GM10266 (cell line): ENCODE data around the gene ANO3.

Source experiments
- DNase-seq: peaks from one replicate; pipeline ENCODE4 v3.0.0; 2012; ENCODE audit errors: extremely low spot score
- CTCF ChIP-seq: IDR thresholded peaks from 2 replicates; pipeline ENCODE4 v1.5.1; 2012; ENCODE audit warnings: mild to moderate bottlenecking, low read depth; ENCODE audit not compliant: control insufficient read depth, insufficient read depth; ENCODE audit errors: missing control alignments

ANO3 gene

GRCh38 chr11:26702406-26702805 is 370.5 kb downstream of the ANO3 start:
- TF ChIP-seq CTCF: no peak
- DNase-seq: no peak

DNA sequence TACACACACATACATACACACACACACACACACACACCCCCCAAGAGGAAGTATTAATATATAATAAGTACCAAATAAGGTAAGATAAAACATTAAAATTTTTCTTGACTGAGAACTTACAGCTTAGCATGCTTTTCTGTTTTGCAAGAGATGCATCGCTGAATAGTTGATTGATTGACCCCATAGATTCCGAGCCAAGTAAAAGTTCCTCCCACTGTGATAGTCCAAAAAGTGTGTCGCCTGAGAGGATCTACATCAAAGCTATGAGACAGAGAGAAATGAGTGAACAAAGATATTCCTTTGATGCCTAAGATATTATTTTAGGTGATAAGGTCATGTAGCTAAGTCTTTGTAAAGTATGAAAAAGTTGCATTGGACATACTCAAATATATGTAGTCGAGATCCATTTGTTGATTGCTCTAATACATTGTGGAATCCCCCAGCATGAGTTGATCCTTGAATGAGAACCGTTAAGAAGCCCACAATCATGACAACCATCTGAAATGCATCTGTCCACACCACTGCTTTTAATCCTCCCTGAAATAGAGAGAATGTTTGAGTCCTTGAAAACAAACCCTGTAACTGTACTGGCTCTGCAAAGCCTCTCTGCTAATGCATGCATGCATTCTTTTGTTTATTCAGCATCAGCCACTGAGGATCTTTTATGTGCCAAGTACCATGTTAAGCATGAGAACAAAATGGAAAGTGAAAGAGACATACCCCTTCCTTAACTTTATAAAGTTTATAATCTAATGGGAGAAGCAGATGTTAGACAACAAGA is 371.7 kb downstream of the ANO3 start:
- no peak for TF ChIP-seq CTCF
- no peak for DNase-seq

GRCh38 chr11:26704249-26704648 is 372.3 kb downstream of the ANO3 start:
- no peak for DNase-seq
- TF ChIP-seq CTCF: no peak

DNA sequence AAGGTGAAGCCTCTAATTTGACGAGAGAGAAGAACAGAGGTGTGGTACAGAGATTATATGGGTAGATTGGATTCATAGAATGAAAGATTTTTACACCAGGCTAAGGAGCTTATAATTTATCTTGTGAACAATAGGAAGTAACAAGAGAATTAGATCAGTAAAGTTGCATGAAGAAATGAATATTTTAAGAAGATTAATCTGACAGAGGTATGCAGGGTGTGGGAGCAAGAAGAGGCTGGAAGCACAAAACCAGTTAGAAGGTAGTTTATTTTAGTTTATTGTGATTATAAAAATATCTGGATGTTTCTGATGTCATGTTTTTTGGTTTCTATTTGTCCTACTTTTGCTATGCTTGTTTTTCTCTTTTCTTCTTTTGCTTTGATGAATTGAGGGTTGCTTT is 374.3 kb downstream of the ANO3 start:
- no peak for DNase-seq
- TF ChIP-seq CTCF: no peak

GRCh38 chr11:26708736-26709456 is 377.0 kb downstream of the ANO3 start:
- no peak for DNase-seq

DNA sequence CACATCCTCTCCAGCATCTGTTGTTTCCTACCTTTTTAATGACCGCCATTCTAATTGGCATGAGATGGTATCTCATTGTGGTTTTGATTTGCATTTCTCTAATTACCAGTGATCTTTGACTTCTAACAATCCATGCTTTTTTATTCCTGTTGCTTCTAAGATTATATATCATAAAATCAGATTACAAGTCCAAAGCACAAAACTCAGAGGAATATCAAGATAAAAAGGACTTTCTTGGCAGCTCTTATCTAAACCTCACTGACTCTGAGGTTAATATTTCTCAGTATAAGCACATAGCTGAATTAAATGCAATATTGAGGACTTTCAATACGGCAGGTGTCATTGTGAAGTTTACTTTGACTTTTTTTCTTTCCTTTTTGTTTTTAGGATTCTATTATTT is 378.6 kb downstream of the ANO3 start:
- TF ChIP-seq CTCF: no peak
- DNase-seq: no peak

More at GRCh38 chr11:26708736-26709456, 377.0 kb downstream of the ANO3 start:
- no peak for TF ChIP-seq CTCF

GRCh38 chr11:26712497-26712896 is 380.6 kb downstream of the ANO3 start:
- no peak for TF ChIP-seq CTCF
- no peak for DNase-seq
